Iris pigment epithelial cell (primary cell): ENCODE measurements around the gene ABR.
A peak's percentile ranks its signal among the peaks of the same experiment; 100 is the strongest.

ENCODE experiments used
- DNase-seq: peaks from one replicate; pipeline ENCODE4 v3.0.0-alpha.2; 2011; ENCODE audit warnings: low read depth

The ABR gene

DNA sequence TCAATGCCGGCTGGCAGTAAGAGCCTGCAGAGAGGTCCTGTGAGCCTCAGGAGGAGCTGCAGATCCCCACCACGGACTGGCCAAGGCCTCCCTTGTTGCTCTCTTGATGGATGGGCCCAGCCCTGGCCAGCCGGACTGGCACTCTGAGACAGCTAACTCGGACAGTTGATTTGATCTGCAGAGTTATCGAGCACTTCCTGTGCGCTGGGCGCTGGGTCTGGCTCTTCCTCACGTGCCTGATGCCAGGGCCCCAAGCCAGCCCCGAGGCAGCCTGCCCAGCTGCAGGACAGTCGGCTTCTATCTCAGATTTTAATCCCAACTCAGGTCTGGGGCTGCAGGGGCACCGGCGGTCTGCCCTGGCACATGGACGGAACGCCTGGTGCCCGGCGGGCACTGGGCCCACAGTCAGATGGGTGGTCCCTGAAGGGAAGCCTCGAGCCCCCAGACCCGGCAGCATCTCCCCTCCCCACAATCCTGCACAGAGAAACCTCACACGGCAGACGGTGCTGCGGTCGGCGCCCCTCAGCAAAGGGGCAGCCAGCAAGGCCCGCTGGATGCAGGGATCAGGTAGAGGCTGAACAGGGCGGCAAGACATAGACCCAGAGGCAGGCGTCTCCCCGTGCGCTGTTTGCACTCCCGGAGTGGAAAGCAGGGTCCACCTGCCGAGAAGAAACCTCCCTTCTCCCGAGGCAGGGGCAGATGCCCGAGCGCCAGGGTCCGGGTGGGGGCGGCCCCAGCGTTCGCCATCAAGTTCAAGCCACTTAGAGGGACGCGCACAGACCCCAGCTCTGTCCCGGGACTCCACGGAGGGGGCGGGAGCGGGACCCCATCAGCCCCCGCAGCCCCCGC, 148.9 kb downstream of the ABR start:
- DNase-seq: no peak

GRCh38 chr17:1029922-1030644, 149.7 kb downstream of the ABR start:
- DNase-seq: no peak

DNA sequence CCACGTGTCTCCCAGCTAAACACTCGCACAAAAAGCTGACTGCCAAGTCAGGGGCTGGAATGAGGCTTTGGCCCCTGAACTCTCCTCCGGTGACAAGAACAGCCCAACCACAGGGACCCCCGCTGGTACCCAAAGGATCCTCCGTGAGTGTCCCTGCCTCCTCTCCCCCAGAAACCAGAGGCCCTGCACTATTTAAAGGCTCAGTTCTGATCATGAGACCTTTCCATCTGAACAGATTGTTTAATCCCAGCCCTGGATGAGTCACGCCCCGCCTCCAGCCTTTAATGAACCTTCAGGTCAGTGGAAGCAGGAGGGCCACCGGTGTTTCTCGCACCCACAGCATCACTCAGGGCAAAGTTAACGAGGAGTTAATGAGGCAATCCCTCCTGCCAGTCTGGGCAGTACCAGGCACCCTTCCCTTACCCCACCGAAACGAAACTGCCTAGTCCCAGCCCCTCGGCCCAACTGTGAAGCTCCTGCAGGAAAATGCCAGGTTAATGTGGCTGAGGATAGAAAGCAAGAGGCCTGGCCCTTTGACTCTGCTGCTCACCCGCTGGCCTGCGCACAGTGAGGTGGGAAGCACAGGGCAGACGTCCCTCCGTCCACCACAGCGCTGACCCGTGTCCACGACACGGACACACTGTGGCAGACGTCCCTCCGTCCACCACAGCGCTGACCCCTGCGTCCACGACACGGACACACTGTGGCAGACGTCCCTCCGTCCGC, 150.4 kb downstream of the ABR start:
- peak; percentile 72 for DNase-seq

- no peak for DNase-seq
Measured at GRCh38 chr17:1027044-1027443, 152.7 kb downstream of the ABR start.

DNA sequence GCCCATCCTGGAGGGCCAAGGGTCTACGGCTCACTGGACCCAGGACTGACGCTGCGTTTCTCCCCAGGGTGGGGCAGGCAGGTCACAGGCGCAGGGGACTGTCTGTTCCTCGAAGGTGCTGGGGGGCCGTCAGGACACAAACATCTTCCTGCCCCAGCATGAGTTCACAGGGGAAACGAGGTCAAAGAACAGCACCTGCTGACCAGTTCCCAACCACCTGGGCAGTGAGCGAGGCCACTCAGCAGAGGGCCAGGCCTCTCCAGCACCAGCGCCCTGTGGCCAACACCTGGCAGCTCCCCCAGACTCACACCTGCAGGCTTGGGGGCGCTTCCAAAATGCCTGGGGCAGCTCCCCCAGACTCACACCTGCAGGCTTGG, 153.2 kb downstream of the ABR start:
- DNase-seq: no peak

DNA sequence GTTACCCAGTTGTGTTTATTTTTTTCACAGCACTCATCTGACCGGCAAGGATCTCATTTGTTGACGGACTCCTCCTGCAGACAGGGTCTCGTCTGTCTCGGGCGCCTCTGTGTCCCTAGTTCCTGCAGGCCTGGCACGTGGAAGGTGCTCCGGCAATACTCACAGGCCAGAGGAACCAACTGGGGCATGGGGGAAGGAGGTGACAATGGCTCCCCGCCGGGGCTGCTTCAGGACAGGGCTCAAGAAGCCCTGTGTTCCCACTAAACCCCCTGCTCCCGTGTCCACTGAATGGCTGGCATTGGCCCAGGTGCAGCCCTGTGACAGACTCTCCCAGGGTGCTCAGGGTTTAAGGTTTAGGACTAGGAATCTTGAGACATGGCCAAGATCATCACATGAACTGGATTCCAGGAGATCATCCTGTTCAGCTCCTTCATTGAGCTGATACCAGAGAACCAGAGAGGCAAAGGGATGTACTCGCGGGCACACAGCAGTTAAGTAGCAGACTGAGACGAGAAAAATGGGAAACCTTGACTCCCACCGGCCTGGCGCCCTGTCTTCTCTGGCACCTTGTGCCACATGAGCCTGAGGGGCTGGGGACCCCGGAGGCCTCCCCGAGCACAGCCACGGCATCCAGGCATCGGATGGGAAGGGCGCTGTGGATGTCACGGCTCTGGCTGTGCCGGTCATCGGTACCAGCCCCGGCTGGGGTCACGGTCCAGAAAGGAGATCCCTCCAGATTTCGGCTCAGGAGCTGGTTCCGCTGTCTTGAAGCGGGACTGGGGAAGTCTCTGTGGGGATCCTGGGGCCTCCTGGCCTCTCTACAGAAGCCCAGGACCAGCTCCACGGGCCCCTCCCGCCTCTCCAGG, 153.8 kb downstream of the ABR start:
- no peak for DNase-seq

DNA sequence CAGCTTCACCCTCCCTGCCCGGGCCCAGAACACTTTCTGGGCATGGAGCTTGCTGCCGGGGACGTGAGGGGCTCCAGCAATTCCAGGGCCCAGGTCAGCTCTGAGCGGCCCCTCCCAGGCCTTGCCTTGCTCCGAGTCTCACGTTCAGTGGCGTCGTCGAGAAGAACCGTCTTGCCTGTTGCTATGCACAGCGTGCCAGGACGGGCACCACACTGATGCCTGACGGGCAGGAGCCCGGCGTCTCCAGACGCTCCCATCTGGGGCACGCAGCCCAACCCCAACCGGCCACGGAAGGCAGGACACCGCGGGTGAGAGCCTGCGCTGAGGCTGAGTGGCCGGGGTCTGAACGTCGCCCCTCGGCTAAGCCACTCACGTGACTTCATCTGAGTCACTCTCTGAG, 155.7 kb downstream of the ABR start:
- DNase-seq: no peak

- no peak for DNase-seq
Measured at GRCh38 chr17:1022278-1023024, 157.3 kb downstream of the ABR start.

DNA sequence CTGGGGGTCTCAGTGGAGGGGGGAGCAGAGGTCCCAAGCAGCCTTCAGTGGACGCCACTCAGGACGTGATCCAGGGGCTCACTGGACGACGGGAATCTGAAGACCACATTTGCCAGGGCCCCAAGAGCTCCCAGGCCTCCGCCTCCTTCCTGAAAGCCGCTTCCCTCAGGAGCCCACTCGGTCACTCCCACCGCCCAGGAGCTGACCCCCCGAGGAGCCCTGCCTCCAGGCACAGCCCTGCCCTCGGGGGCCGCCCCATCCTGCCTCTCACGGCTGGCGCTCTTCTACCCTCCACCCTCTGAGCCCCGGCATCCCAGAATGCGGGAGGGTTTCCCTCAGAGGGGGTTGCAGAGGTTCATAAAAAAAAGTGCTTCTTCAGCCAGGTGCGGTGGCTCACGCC, 158.6 kb downstream of the ABR start:
- no peak for DNase-seq

DNA sequence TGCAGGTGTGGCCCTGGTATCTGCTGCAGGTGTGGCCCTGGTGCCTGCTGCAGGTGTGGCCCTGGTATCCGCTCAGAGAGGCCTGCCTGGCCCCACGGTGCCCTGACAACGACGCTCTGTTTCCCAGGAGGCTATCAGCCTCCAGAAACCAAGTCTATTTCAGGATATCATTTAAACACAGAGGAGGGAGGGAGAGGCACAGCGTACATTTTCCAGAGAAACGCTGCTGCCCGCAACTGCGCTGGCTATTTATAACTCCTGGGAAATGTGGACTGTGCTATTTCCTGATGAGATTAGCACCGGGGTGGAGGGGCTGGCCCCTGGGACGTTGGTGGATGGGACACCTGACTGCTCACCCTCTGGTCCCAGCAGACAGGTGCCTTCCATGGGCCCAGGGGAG, 160.3 kb downstream of the ABR start:
- no peak for DNase-seq

DNA sequence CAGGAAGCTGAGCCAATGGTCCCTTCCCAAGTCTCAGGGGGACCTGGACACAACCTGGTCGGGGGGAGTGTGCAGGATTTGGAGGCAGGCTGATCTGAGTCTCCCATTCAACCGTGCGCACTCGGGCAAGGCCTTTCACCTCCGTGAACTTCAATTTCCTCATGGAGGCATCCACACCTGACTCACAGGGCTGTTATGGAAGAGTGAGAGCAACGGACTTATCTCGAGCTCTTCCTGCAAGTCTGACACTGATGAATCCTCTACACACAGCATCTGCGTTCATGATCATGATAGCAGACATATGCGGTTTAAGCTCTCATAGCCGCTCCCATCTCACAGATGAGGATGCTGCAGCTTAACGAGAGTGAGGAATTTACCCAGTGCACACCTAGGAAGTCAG, 161.2 kb downstream of the ABR start:
- no peak for DNase-seq

GRCh38 chr17:1013729-1014090, 166.1 kb downstream of the ABR start:
- DNase-seq: no peak

- no peak for DNase-seq
Measured at GRCh38 chr17:1012823-1013728, 166.7 kb downstream of the ABR start.

- DNase-seq: no peak
Measured at GRCh38 chr17:1011760-1012735, 167.7 kb downstream of the ABR start.

GRCh38 chr17:1011138-1011537, 168.6 kb downstream of the ABR start:
- no peak for DNase-seq

DNA sequence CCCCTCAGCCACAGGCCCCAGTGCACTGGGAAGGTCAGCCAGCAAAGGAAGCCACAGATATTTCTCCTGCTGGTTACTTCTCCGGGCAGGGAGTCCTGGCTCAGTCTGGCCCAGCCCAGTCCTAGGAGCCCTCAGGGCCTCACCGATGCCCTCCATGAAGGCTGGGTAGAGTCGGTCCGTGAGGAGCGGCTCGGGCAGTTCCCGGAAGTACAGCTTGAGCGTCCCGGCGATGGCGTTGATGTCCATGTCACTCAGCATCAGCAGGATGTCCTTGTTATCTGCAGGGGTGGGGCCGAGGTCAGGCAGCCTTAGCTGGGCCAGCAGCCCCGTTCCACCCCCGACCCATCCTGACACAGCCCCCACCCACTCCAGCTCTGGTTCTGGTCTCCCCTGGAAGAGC, 169.2 kb downstream of the ABR start:
- no peak for DNase-seq

DNA sequence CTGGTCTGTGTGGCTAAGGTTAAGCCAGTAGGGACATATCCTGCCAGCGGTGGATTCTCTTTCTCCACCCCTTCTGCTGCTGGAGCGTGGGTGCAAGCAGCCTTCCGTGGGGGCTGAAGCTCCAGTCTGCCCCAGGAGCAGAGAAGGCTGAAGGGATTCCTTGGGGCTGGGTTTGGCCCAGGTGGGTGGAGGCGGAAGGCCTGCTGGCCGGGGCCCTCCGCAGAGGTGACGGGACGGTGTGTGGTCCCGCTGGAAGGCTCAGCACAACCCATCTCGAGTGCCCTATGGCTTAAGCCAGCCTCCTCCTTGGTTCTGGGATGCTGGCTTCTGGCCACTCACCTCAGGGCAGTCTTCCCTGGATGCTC, 169.7 kb downstream of the ABR start:
- DNase-seq: no peak

DNA sequence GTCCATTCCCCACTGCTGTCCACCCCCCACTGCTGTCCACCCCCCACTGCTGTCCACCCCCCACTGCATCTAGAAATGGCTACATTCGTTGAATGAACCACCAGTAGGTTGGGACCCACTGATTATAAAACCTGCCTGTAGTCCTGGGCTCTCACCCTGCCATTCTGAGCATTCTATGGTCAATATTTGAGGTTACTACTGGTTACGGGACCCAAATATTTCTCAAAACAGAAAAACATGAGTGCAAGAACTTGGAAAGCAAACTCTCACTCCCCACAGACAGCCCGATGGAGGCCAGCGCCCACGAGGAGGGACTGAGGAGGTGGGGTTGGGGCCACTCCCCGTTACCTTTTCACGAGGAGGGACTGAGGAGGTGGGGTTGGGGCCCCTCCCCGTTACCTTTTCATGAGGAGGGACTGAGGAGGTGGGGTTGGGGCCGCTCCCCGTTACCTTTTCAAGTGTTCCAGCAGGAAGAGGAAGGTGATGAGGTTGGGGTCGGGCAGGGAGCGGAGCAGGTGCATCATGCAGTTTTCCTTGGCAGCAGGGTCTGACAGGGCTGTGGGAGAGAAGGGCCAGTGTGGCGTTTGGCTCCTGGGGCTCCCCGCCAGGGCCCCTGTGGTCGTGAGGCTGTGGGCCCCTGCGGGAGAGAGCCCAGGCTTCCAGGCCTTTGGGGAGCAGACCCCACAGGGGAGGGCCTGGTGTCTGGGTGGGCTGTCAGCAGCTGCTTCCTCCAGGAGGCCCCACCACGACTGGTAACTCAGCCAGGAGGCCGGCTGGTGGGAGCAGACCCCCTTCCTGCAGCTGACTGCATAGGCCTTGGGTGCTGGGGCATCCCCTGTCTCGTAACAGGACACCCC, 170.3 kb downstream of the ABR start:
- DNase-seq: no peak
